Inferior parietal cortex (tissue), 1 donor: Measurements from ENCODE around the gene MYCL.
A peak's percentile ranks its signal among the peaks of the same experiment; 100 is the strongest.
"Not testable (repeated sequence)": the region's sequence is repeated elsewhere in the genome, so short reads cannot be mapped to it uniquely, and the experiment has no call there.

Experiments used
- DNase-seq: peaks from one replicate; pipeline ENCODE4 v3.0.0-alpha.2; 2016; ENCODE audit errors: extremely low spot score

Gene MYCL

GRCh38 chr1:39917825-39918224, 16.1 kb upstream of the MYCL start:
- no peak for DNase-seq

GRCh38 chr1:39915499-39916129, 13.9 kb upstream of the MYCL start:
- DNase-seq = no peak

GRCh38 chr1:39913136-39913535, 11.4 kb upstream of the MYCL start:
- not testable (repeated sequence) for DNase-seq

GRCh38 chr1:39910263-39910662, 8.5 kb upstream of the MYCL start:
- DNase-seq = no peak

- DNase-seq = no peak
Measured at GRCh38 chr1:39908534-39908933, 6.8 kb upstream of the MYCL start.

GRCh38 chr1:39907528-39908453, 6.1 kb upstream of the MYCL start:
- DNase-seq = no peak

GRCh38 chr1:39905172-39905571, 3.5 kb upstream of the MYCL start:
- no peak for DNase-seq

GRCh38 chr1:39902460-39902807, 717 bp upstream of the MYCL start:
- DNase-seq = no peak

GRCh38 chr1:39901464-39901713, 328 bp downstream of the MYCL start:
- no peak for DNase-seq

- no peak for DNase-seq
Measured at GRCh38 chr1:39900662-39901463, 854 bp downstream of the MYCL start.

- DNase-seq = no peak
Measured at GRCh38 chr1:39899611-39900538, 1.8 kb downstream of the MYCL start.

- DNase-seq = no peak
Measured at GRCh38 chr1:39898648-39899603, 2.8 kb downstream of the MYCL start.

- no peak for DNase-seq
Measured at GRCh38 chr1:39898191-39898590, 3.5 kb downstream of the MYCL start.

- no peak for DNase-seq
Measured at GRCh38 chr1:39896909-39897685, 4.6 kb downstream of the MYCL start.

- DNase-seq = no peak
Measured at GRCh38 chr1:39895731-39896480, 5.8 kb downstream of the MYCL start.

GRCh38 chr1:39894884-39895495, 6.7 kb downstream of the MYCL start:
- DNase-seq = no peak

GRCh38 chr1:39892601-39893595, 8.8 kb downstream of the MYCL start:
- peak; percentile 69 for DNase-seq
